Hepatocyte (in vitro differentiated cells): ENCODE results near the gene LSM11.

Experiments used
- EZH2 ChIP-seq: fragments of 200-600 bp; sonication (generic); IDR thresholded peaks from 2 replicates; pipeline ENCODE4 v1.6.1; 2016; ENCODE audit warnings: antibody characterized with exemption, mild to moderate bottlenecking, borderline replicate concordance
- EZH2phosphoT487 ChIP-seq: fragments of 200-600 bp; sonication (generic); IDR thresholded peaks from one replicate; pipeline ENCODE4 v1.6.1; 2018; ENCODE audit warnings: antibody characterized with exemption, mild to moderate bottlenecking, low read depth, moderate library complexity; ENCODE audit not compliant: unreplicated experiment, severe bottlenecking
- TF ChIP-seq, protein P1 (sequence below): fragments of 200-600 bp; sonication (generic); IDR thresholded peaks from 2 replicates; pipeline ENCODE4 v1.5.1; 2016; ENCODE audit warnings: antibody characterized with exemption, mild to moderate bottlenecking; ENCODE audit not compliant: poor library complexity

DNA sequence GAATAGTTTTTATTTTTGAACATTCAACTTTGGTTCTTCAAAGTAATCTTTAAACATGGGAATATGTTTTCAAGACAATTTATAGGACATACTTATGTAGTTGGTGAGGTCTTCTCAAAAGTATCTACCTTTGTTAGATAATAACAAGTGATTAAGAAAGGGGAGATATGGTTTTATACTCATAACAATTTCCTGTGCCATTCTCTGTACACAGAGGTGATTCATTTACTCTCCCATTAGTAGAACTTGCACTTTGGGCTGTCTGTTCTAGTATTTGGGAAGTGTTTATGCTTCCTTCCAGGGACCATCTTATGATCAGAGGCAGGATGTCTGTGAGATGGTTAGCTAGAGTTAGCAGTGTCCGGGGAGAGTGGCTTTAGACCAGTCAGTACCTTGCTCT, 15.2 kb downstream of the LSM11 start:
- TF ChIP-seq, protein P1, sequence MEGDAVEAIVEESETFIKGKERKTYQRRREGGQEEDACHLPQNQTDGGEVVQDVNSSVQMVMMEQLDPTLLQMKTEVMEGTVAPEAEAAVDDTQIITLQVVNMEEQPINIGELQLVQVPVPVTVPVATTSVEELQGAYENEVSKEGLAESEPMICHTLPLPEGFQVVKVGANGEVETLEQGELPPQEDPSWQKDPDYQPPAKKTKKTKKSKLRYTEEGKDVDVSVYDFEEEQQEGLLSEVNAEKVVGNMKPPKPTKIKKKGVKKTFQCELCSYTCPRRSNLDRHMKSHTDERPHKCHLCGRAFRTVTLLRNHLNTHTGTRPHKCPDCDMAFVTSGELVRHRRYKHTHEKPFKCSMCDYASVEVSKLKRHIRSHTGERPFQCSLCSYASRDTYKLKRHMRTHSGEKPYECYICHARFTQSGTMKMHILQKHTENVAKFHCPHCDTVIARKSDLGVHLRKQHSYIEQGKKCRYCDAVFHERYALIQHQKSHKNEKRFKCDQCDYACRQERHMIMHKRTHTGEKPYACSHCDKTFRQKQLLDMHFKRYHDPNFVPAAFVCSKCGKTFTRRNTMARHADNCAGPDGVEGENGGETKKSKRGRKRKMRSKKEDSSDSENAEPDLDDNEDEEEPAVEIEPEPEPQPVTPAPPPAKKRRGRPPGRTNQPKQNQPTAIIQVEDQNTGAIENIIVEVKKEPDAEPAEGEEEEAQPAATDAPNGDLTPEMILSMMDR: no peak
- TF ChIP-seq EZH2phosphoT487 (no peak), EZH2 (no peak)
